Activated naive CD4-positive, alpha-beta T cell treated with anti-CD3 and anti-CD28 coated beads for 36 hours (primary cell): ENCODE results near the gene PLEKHH2. TPM values are rescaled to one million over a fixed set of nuclear protein-coding genes. Genes with fewer than 3 reads are reported as not detected.
"Not testable (repeated sequence)": the region's sequence is repeated elsewhere in the genome, so short reads cannot be mapped to it uniquely, and the experiment has no call there.

Source experiments
- CTCF ChIA-PET: fragments of 350-600 bp; sonication (Branson Sonifier 250); formaldehyde crosslinking; loops from one replicate; lab custom pipeline; 2021; ENCODE audit warnings: antibody characterized with exemption; lab: Charles Lee
- DNase-seq: peaks from one replicate; pipeline ENCODE4 v3.0.0-alpha.2; 2020
- H3K27ac Mint-ChIP-seq: one replicate; pipeline ENCODE4 v1.8.0; 2021; ENCODE audit warnings: mild to moderate bottlenecking, mixed read lengths
- H3K27me3 Mint-ChIP-seq: one replicate; pipeline ENCODE4 v1.8.0; 2021; ENCODE audit warnings: low read depth, mixed read lengths
- H3K36me3 Mint-ChIP-seq: one replicate; pipeline ENCODE4 v1.8.0; 2021; ENCODE audit warnings: low read depth, mixed read lengths
- H3K4me1 Mint-ChIP-seq: one replicate; pipeline ENCODE4 v1.8.0; 2021; ENCODE audit warnings: low read depth, mixed read lengths
- H3K4me3 Mint-ChIP-seq: one replicate; pipeline ENCODE4 v1.8.0; 2021; ENCODE audit warnings: mild to moderate bottlenecking, moderate library complexity, mixed read lengths
- H3K9me3 Mint-ChIP-seq: one replicate; pipeline ENCODE4 v1.8.0; 2021; ENCODE audit warnings: mixed read lengths
- intact Hi-C: fragments of 100-400 bp; cut with micrococcal nuclease; formaldehyde crosslinking; loops from one replicate; pipeline ENCODE4 v1.15.1; 2023
- total RNA-seq, 2 experiments: library from RNA; stranded (reverse); gene quantifications; one replicate each; pipeline ENCODE4 v1.2.3, GENCODE V29; 2021

The PLEKHH2 gene
- total RNA-seq, 2 experiments from 2014 or later, result 0.64 to 0.72 TPM

GRCh38 chr2:43611987-43612894 is 24.8 kb upstream of the PLEKHH2 start:
- intact Hi-C loops, result loop anchor here (1.0 kb wide), 2 partner anchors 266 to 753 kb away; no protein-coding TSS in a partner anchor
- H3K4me3 Mint-ChIP-seq, result no peak overlapping the region
- no peaks in the 10 kb centered on the region for H3K36me3 Mint-ChIP-seq
- DNase-seq, result peak; percentile 91
- peaks cover 3% of the 10 kb centered on the region for H3K27me3 Mint-ChIP-seq
- no peaks in the 10 kb centered on the region for H3K9me3 Mint-ChIP-seq
- CTCF ChIA-PET, result interaction anchor here (0.5 to 2.2 kb wide), 6 partner anchors 10 to 666 kb away, joined by 3 to 11 read pairs (median 4); no protein-coding TSS in a partner anchor
- no peaks in the 10 kb centered on the region for H3K4me1 Mint-ChIP-seq
- no peak overlapping the region for H3K27ac Mint-ChIP-seq

- no peak for DNase-seq
- H3K4me3 Mint-ChIP-seq, result no peak overlapping the region
- H3K36me3 Mint-ChIP-seq, result no peaks in the 10 kb centered on the region
- H3K9me3 Mint-ChIP-seq, result no peaks in the 10 kb centered on the region
- CTCF ChIA-PET, result interaction anchor here (0.5 to 2.2 kb wide), 4 partner anchors 16 to 666 kb away, joined by 4 to 11 read pairs (median 4); partner anchors contain the start of gene PLEKHH2
- no peaks in the 10 kb centered on the region for H3K4me1 Mint-ChIP-seq
- peaks cover 3% of the 10 kb centered on the region for H3K27me3 Mint-ChIP-seq
- H3K27ac Mint-ChIP-seq, result no peak overlapping the region
- intact Hi-C loops, result loop anchor here (1.0 kb wide), 2 partner anchors 265 to 754 kb away; no protein-coding TSS in a partner anchor
These were observed 24.1 kb upstream of the PLEKHH2 start for GRCh38 chr2:43612944-43613343.

- Mint-ChIP-seq H3K36me3 (no peaks in the 10 kb centered on the region), H3K9me3 (no peaks in the 10 kb centered on the region), H3K4me3 (no peak overlapping the region), H3K4me1 (no peaks in the 10 kb centered on the region), H3K27ac (no peak overlapping the region), H3K27me3 (peaks cover 8% of the 10 kb centered on the region)
- CTCF ChIA-PET, result no interaction called here
- DNase-seq, result no peak
- intact Hi-C loops, result no loop called here
These were observed 19.9 kb upstream of the PLEKHH2 start for GRCh38 chr2:43616967-43617680.

GRCh38 chr2:43619511-43619910 is 17.5 kb upstream of the PLEKHH2 start:
- no peak for DNase-seq
- H3K4me3 Mint-ChIP-seq, result no peak overlapping the region
- no peaks in the 10 kb centered on the region for H3K9me3 Mint-ChIP-seq
- H3K4me1 Mint-ChIP-seq, result no peaks in the 10 kb centered on the region
- H3K36me3 Mint-ChIP-seq, result no peaks in the 10 kb centered on the region
- H3K27ac Mint-ChIP-seq, result no peak overlapping the region
- CTCF ChIA-PET, result no interaction called here
- peaks cover 11% of the 10 kb centered on the region for H3K27me3 Mint-ChIP-seq
- intact Hi-C loops, result no loop called here

- no peaks in the 10 kb centered on the region for H3K4me1 Mint-ChIP-seq
- CTCF ChIA-PET, result interaction anchor here (1.4 kb wide), 1 partner anchor 11 kb away, joined by 3 read pairs; no protein-coding TSS in a partner anchor
- no peaks in the 10 kb centered on the region for H3K9me3 Mint-ChIP-seq
- H3K27me3 Mint-ChIP-seq, result peaks cover 8% of the 10 kb centered on the region
- H3K4me3 Mint-ChIP-seq, result no peak overlapping the region
- H3K27ac Mint-ChIP-seq, result no peak overlapping the region
- DNase-seq, result no peak
- H3K36me3 Mint-ChIP-seq, result no peaks in the 10 kb centered on the region
- intact Hi-C loops, result no loop called here
These were observed 14.1 kb upstream of the PLEKHH2 start for GRCh38 chr2:43622931-43623451.

GRCh38 chr2:43631618-43632317 is 5.3 kb upstream of the PLEKHH2 start:
- Mint-ChIP-seq H3K9me3 (no peaks in the 10 kb centered on the region), H3K4me1 (no peaks in the 10 kb centered on the region), H3K4me3 (no peak overlapping the region), H3K36me3 (no peaks in the 10 kb centered on the region), H3K27ac (no peak overlapping the region), H3K27me3 (peaks cover 20% of the 10 kb centered on the region)
- no peak for DNase-seq
- intact Hi-C loops, result no loop called here
- CTCF ChIA-PET, result no interaction called here

GRCh38 chr2:43634604-43635306 is 2.3 kb upstream of the PLEKHH2 start:
- CTCF ChIA-PET, result no interaction called here
- H3K36me3 Mint-ChIP-seq, result no peaks in the 10 kb centered on the region
- H3K9me3 Mint-ChIP-seq, result peaks cover 4% of the 10 kb centered on the region
- H3K27ac Mint-ChIP-seq, result no peak overlapping the region
- no peak for DNase-seq
- H3K27me3 Mint-ChIP-seq, result peaks cover 23% of the 10 kb centered on the region
- H3K4me1 Mint-ChIP-seq, result peaks cover 5% of the 10 kb centered on the region
- intact Hi-C loops, result loop anchor here (5.0 kb wide), 1 partner anchor 138 kb away; the partner anchor contains the start of gene DYNC2LI1
- H3K4me3 Mint-ChIP-seq, result no peak overlapping the region

GRCh38 chr2:43636153-43636552 is 907 bp upstream of the PLEKHH2 start:
- H3K4me1 Mint-ChIP-seq, H3K27ac Mint-ChIP-seq, DNase-seq, H3K36me3 Mint-ChIP-seq, H3K9me3 Mint-ChIP-seq: not testable (repeated sequence)
- intact Hi-C loops, result loop anchor here (2.0 to 5.0 kb wide), 3 partner anchors 136 to 725 kb away; partner anchors contain the start of genes CAMKMT, DYNC2LI1 and PREPL
- CTCF ChIA-PET, result interaction anchor here (0.7 to 1.3 kb wide), 6 partner anchors 23 to 204 kb away, joined by 3 to 5 read pairs (median 4); no protein-coding TSS in a partner anchor
- peaks cover 23% of the 10 kb centered on the region for H3K27me3 Mint-ChIP-seq
- peak overlapping the region; percentile 47 for H3K4me3 Mint-ChIP-seq

- peaks cover 5% of the 10 kb centered on the region for H3K4me1 Mint-ChIP-seq
- intact Hi-C loops, result loop anchor here (1.0 to 5.0 kb wide), 4 partner anchors 40 to 724 kb away; partner anchors contain the start of genes CAMKMT, DYNC2LI1, PREPL and THADA
- peak; percentile 32 for DNase-seq
- H3K9me3 Mint-ChIP-seq, result peaks cover 4% of the 10 kb centered on the region
- no peaks in the 10 kb centered on the region for H3K36me3 Mint-ChIP-seq
- peak overlapping the region; percentile 79 for H3K4me3 Mint-ChIP-seq
- H3K27ac Mint-ChIP-seq, result no peak overlapping the region
- peaks cover 23% of the 10 kb centered on the region for H3K27me3 Mint-ChIP-seq
- CTCF ChIA-PET, result interaction anchor here (0.7 to 1.3 kb wide), 10 partner anchors 23 to 213 kb away, joined by 3 to 5 read pairs (median 4); no protein-coding TSS in a partner anchor
These were observed 439 bp upstream of the PLEKHH2 start for GRCh38 chr2:43636621-43637020.

GRCh38 chr2:43642363-43642762 is 5.3 kb downstream of the PLEKHH2 start:
- no peak overlapping the region for H3K27ac Mint-ChIP-seq
- H3K27me3 Mint-ChIP-seq, result peaks cover 4% of the 10 kb centered on the region
- peaks cover 4% of the 10 kb centered on the region for H3K9me3 Mint-ChIP-seq
- intact Hi-C loops, result no loop called here
- H3K4me3 Mint-ChIP-seq, result no peak overlapping the region
- no peaks in the 10 kb centered on the region for H3K36me3 Mint-ChIP-seq
- CTCF ChIA-PET, result no interaction called here
- DNase-seq, result no peak
- H3K4me1 Mint-ChIP-seq, result peaks cover 5% of the 10 kb centered on the region

- H3K4me1 Mint-ChIP-seq, result no peaks in the 10 kb centered on the region
- no peak overlapping the region for H3K4me3 Mint-ChIP-seq
- DNase-seq, result no peak
- H3K27ac Mint-ChIP-seq, result no peak overlapping the region
- CTCF ChIA-PET, result no interaction called here
- H3K36me3 Mint-ChIP-seq, result no peaks in the 10 kb centered on the region
- intact Hi-C loops, result no loop called here
- peaks cover 4% of the 10 kb centered on the region for H3K9me3 Mint-ChIP-seq
- no peaks in the 10 kb centered on the region for H3K27me3 Mint-ChIP-seq
These were observed 6.6 kb downstream of the PLEKHH2 start for GRCh38 chr2:43643680-43644079.
